Activated naive CD4-positive, alpha-beta T cell treated with anti-CD3 and anti-CD28 coated beads, Interleukin-2, amount 50 U/mL, for 24 hours (primary cell): Measurements from ENCODE around the gene PACRG.

Experiments
- H3K27ac Mint-ChIP-seq: one replicate; pipeline ENCODE4 v1.8.0; 2021; ENCODE audit warnings: mild to moderate bottlenecking, mixed read lengths
- H3K27me3 Mint-ChIP-seq: one replicate; pipeline ENCODE4 v1.8.0; 2021; ENCODE audit warnings: mixed read lengths
- H3K36me3 Mint-ChIP-seq: one replicate; pipeline ENCODE4 v1.8.0; 2021; ENCODE audit warnings: mixed read lengths
- H3K4me1 Mint-ChIP-seq: one replicate; pipeline ENCODE4 v1.8.0; 2021; ENCODE audit warnings: mixed read lengths
- H3K4me3 Mint-ChIP-seq: one replicate; pipeline ENCODE4 v1.8.0; 2021; ENCODE audit warnings: mild to moderate bottlenecking, mixed read lengths
- H3K9me3 Mint-ChIP-seq: one replicate; pipeline ENCODE4 v1.8.0; 2021; ENCODE audit warnings: mixed read lengths

Gene PACRG

GRCh38 chr6:162856885-162857284, 129.1 kb downstream of the PACRG start:
- Mint-ChIP-seq H3K36me3 (no peaks in the 10 kb centered on the region), H3K4me1 (no peaks in the 10 kb centered on the region), H3K4me3 (no peak overlapping the region), H3K9me3 (no peaks in the 10 kb centered on the region), H3K27me3 (peaks cover 2% of the 10 kb centered on the region), H3K27ac (no peak overlapping the region)

GRCh38 chr6:162857326-162857725, 129.6 kb downstream of the PACRG start:
- Mint-ChIP-seq H3K4me1 (no peaks in the 10 kb centered on the region), H3K9me3 (no peaks in the 10 kb centered on the region), H3K36me3 (no peaks in the 10 kb centered on the region), H3K27ac (no peak overlapping the region), H3K4me3 (no peak overlapping the region), H3K27me3 (peaks cover 2% of the 10 kb centered on the region)

GRCh38 chr6:162862462-162862861, 134.7 kb downstream of the PACRG start:
- H3K27ac Mint-ChIP-seq = no peak overlapping the region
- H3K4me1 Mint-ChIP-seq = no peaks in the 10 kb centered on the region
- H3K36me3 Mint-ChIP-seq = no peaks in the 10 kb centered on the region
- H3K4me3 Mint-ChIP-seq = no peak overlapping the region
- no peaks in the 10 kb centered on the region for H3K27me3 Mint-ChIP-seq
- H3K9me3 Mint-ChIP-seq = no peaks in the 10 kb centered on the region

- no peaks in the 10 kb centered on the region for H3K4me1 Mint-ChIP-seq
- no peaks in the 10 kb centered on the region for H3K36me3 Mint-ChIP-seq
- no peak overlapping the region for H3K4me3 Mint-ChIP-seq
- no peaks in the 10 kb centered on the region for H3K27me3 Mint-ChIP-seq
- no peak overlapping the region for H3K27ac Mint-ChIP-seq
- no peaks in the 10 kb centered on the region for H3K9me3 Mint-ChIP-seq
Measured at GRCh38 chr6:162862941-162863340, 135.2 kb downstream of the PACRG start.

GRCh38 chr6:162863821-162864220, 136.0 kb downstream of the PACRG start:
- H3K4me1 Mint-ChIP-seq = no peaks in the 10 kb centered on the region
- H3K27me3 Mint-ChIP-seq = no peaks in the 10 kb centered on the region
- no peaks in the 10 kb centered on the region for H3K9me3 Mint-ChIP-seq
- H3K36me3 Mint-ChIP-seq = no peaks in the 10 kb centered on the region
- H3K4me3 Mint-ChIP-seq = no peak overlapping the region
- H3K27ac Mint-ChIP-seq = no peak overlapping the region

GRCh38 chr6:162864911-162865310, 137.1 kb downstream of the PACRG start:
- Mint-ChIP-seq H3K4me1 (no peaks in the 10 kb centered on the region), H3K27me3 (no peaks in the 10 kb centered on the region), H3K4me3 (no peak overlapping the region), H3K27ac (no peak overlapping the region), H3K36me3 (no peaks in the 10 kb centered on the region), H3K9me3 (no peaks in the 10 kb centered on the region)

- no peaks in the 10 kb centered on the region for H3K27me3 Mint-ChIP-seq
- H3K4me3 Mint-ChIP-seq = no peak overlapping the region
- no peaks in the 10 kb centered on the region for H3K9me3 Mint-ChIP-seq
- no peaks in the 10 kb centered on the region for H3K36me3 Mint-ChIP-seq
- no peaks in the 10 kb centered on the region for H3K4me1 Mint-ChIP-seq
- H3K27ac Mint-ChIP-seq = no peak overlapping the region
Measured at GRCh38 chr6:162866656-162867055, 138.9 kb downstream of the PACRG start.

GRCh38 chr6:162868397-162868796, 140.6 kb downstream of the PACRG start:
- no peak overlapping the region for H3K27ac Mint-ChIP-seq
- H3K4me3 Mint-ChIP-seq = no peak overlapping the region
- H3K4me1 Mint-ChIP-seq = no peaks in the 10 kb centered on the region
- H3K27me3 Mint-ChIP-seq = no peaks in the 10 kb centered on the region
- H3K9me3 Mint-ChIP-seq = no peaks in the 10 kb centered on the region
- H3K36me3 Mint-ChIP-seq = no peaks in the 10 kb centered on the region

GRCh38 chr6:162871966-162872365, 144.2 kb downstream of the PACRG start:
- Mint-ChIP-seq H3K9me3 (no peaks in the 10 kb centered on the region), H3K27ac (no peak overlapping the region), H3K36me3 (no peaks in the 10 kb centered on the region), H3K27me3 (no peaks in the 10 kb centered on the region), H3K4me1 (no peaks in the 10 kb centered on the region), H3K4me3 (no peak overlapping the region)

GRCh38 chr6:162873537-162873936, 145.8 kb downstream of the PACRG start:
- H3K9me3 Mint-ChIP-seq = no peaks in the 10 kb centered on the region
- H3K27me3 Mint-ChIP-seq = no peaks in the 10 kb centered on the region
- H3K4me1 Mint-ChIP-seq = no peaks in the 10 kb centered on the region
- H3K36me3 Mint-ChIP-seq = no peaks in the 10 kb centered on the region
- H3K27ac Mint-ChIP-seq = no peak overlapping the region
- no peak overlapping the region for H3K4me3 Mint-ChIP-seq

- H3K36me3 Mint-ChIP-seq = no peaks in the 10 kb centered on the region
- H3K4me1 Mint-ChIP-seq = no peaks in the 10 kb centered on the region
- no peaks in the 10 kb centered on the region for H3K27me3 Mint-ChIP-seq
- no peak overlapping the region for H3K27ac Mint-ChIP-seq
- H3K4me3 Mint-ChIP-seq = no peak overlapping the region
- H3K9me3 Mint-ChIP-seq = no peaks in the 10 kb centered on the region
Measured at GRCh38 chr6:162875070-162875469, 147.3 kb downstream of the PACRG start.

- Mint-ChIP-seq H3K27ac (no peak overlapping the region), H3K36me3 (no peaks in the 10 kb centered on the region), H3K27me3 (no peaks in the 10 kb centered on the region), H3K4me1 (no peaks in the 10 kb centered on the region), H3K9me3 (no peaks in the 10 kb centered on the region), H3K4me3 (no peak overlapping the region)
Measured at GRCh38 chr6:162882801-162883481, 155.2 kb downstream of the PACRG start.

GRCh38 chr6:162887981-162888689, 160.4 kb downstream of the PACRG start:
- Mint-ChIP-seq H3K9me3 (no peaks in the 10 kb centered on the region), H3K27me3 (no peaks in the 10 kb centered on the region), H3K36me3 (no peaks in the 10 kb centered on the region), H3K27ac (no peak overlapping the region), H3K4me1 (no peaks in the 10 kb centered on the region), H3K4me3 (no peak overlapping the region)

GRCh38 chr6:162889303-162889702, 161.5 kb downstream of the PACRG start:
- H3K9me3 Mint-ChIP-seq = no peaks in the 10 kb centered on the region
- no peak overlapping the region for H3K4me3 Mint-ChIP-seq
- H3K4me1 Mint-ChIP-seq = no peaks in the 10 kb centered on the region
- H3K27ac Mint-ChIP-seq = no peak overlapping the region
- no peaks in the 10 kb centered on the region for H3K27me3 Mint-ChIP-seq
- H3K36me3 Mint-ChIP-seq = no peaks in the 10 kb centered on the region

GRCh38 chr6:162898011-162898410, 170.2 kb downstream of the PACRG start:
- Mint-ChIP-seq H3K36me3 (no peaks in the 10 kb centered on the region), H3K27ac (no peak overlapping the region), H3K27me3 (no peaks in the 10 kb centered on the region), H3K9me3 (no peaks in the 10 kb centered on the region), H3K4me1 (no peaks in the 10 kb centered on the region), H3K4me3 (no peak overlapping the region)

- H3K4me1 Mint-ChIP-seq = no peaks in the 10 kb centered on the region
- H3K27me3 Mint-ChIP-seq = no peaks in the 10 kb centered on the region
- no peaks in the 10 kb centered on the region for H3K36me3 Mint-ChIP-seq
- H3K4me3 Mint-ChIP-seq = no peak overlapping the region
- H3K9me3 Mint-ChIP-seq = no peaks in the 10 kb centered on the region
- no peak overlapping the region for H3K27ac Mint-ChIP-seq
Measured at GRCh38 chr6:162899148-162899547, 171.4 kb downstream of the PACRG start.

GRCh38 chr6:162900503-162900902, 172.7 kb downstream of the PACRG start:
- Mint-ChIP-seq H3K36me3 (no peaks in the 10 kb centered on the region), H3K9me3 (no peaks in the 10 kb centered on the region), H3K4me1 (no peaks in the 10 kb centered on the region), H3K27ac (no peak overlapping the region), H3K27me3 (no peaks in the 10 kb centered on the region), H3K4me3 (no peak overlapping the region)
